CD4-positive, alpha-beta T cell treated with Interleukin-15 for 4 hours (primary cell): Measurements from ENCODE around the gene CELF6.
A peak's percentile ranks its signal among the peaks of the same experiment; 100 is the strongest.

Experiments used
- DNase-seq: peaks from one replicate; pipeline ENCODE4 v3.0.0-alpha.2; 2020; ENCODE audit warnings: low spot score

Gene CELF6

GRCh38 chr15:72271895-72272212 is 48.1 kb downstream of the CELF6 start:
- peak; percentile 3 for DNase-seq

GRCh38 chr15:72271221-72271620 is 48.7 kb downstream of the CELF6 start:
- no peak for DNase-seq

DNA sequence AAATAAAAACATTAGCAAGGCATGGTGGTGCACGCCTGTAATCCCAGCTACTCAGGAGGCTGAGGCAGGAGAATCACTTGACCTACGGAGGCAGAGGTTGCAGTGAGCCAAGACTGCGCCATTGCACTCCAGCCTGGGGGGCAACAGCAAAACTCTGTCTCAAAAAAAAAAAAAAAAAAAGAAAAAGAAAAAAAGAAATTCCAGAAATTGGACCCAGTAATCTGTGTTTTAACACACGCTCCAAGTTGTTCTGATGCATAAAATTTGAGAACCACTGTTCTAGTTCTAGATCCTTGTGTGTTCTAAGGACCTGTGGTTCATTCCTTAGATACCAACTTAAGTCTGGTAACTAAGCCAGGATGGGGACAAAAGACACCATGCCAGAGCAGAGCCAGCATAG is 50.2 kb downstream of the CELF6 start:
- DNase-seq = no peak

- no peak for DNase-seq
These were observed 54.9 kb downstream of the CELF6 start for GRCh38 chr15:72265031-72265430.

- no peak for DNase-seq
These were observed 67.2 kb downstream of the CELF6 start for GRCh38 chr15:72252663-72253299.

DNA sequence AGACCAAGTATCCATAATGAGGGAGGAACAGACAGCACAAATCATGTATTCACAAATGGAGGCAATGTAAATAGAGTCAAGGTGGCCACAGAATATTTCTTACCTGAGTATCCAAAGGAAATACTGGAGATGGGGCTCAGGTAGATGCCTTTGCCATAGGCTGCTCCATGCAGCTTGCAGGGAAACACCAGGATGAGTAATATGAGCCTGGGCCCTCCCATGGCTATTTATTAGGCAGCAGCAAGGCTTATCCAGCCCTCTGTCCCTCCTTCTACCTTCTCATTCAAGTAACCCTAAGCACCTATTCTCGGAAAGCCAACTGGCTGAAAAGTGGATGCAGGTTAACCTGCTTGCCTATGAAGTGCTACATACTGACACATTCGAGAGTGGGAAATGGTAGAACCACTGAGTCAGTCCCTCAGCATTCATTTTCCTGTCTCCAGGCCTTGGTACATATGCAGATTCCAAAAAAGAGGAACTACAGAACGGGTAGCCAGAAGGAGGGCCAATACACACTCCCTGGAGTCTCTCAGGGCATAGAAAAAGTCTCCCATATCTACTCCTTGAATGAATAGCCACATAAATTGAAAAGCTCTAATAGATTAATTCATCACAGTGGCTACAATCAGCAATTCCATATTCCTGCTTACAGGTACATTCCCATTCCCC is 70.7 kb downstream of the CELF6 start:
- DNase-seq = no peak

DNA sequence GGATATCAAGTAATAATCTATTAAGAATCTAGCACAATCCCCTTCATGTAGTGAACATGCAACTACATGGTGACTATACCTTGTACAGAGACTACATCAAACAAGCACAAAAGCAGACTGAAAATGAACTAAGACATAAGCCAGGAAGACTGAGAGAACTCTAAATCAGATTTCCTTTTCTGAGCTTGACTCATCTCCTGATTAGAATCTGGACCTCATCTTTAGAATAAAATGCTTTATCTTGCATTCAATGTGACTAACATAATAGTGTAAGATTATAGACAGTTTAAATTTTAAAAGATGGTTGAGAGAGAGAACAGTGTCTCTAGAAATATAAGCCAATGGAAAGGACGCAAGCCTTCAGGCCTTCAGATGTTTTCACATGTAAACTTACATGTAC is 71.4 kb downstream of the CELF6 start:
- no peak for DNase-seq

DNA sequence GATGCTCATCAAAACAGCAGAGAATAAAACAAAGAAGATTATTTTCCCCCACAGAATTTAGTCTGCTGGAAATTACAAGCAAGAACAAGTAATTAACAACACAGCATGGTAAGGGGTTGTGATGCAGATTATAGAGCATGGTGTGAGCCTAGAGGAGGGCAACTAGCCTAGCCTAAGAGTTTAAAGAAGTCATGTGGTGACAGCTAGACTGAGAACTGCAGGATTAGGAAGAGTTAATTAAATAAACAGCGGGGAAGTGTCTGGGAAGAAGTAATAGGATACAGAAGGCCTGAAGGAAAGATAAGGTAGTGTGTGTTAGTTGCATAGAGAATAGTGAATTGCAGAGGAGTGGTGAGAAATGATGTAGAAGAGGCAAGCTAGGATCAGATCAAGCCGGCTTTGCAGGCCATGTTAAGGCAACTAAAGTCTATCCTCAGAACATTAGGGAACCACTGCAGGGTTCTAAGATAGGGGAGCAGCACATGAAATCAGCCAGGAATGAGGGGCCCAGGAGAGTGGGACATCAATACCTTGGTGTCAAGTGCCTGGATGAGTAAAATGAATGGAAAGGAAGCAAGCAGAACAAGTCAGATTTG is 77.1 kb downstream of the CELF6 start:
- no peak for DNase-seq

- no peak for DNase-seq
These were observed 80.3 kb downstream of the CELF6 start for GRCh38 chr15:72239652-72240051.

DNA sequence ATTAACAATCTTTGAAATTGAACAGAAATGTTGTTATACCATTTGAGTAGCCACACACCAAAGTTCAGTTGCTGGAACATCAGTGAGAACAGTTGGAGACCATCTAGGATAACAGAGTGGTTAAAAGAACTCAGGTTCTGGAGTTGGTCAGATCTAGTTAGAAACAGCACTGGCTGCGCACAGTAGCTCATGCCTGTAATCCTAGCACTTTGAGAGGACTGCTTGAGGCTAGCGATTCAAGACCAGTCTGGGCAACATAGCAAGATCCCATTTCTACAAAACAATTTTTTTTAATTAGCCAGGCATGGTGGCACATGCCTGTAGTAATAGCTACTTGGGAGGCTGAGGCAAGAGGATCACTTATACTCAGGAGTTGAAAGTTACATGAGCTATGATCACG is 81.4 kb downstream of the CELF6 start:
- DNase-seq = no peak

DNA sequence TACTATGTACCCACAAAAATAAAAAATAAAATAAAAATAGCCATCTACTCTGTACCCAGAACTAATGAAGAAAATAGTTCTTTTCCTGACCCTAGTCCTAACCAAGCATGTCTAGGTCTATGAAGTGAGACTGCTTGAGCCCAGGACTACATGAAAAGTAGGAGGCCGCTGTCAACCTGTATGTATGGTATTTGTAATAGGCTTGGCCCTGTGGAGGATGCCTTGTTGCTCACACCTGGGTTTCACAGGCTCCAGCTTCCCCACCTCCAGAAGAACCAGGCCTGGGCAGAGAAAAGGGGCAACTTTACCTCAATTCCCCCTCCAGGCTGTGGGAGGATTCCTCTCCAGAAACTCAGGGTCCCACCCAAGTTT is 82.1 kb downstream of the CELF6 start:
- no peak for DNase-seq

GRCh38 chr15:72237029-72237852 is 82.7 kb downstream of the CELF6 start:
- peak; percentile 73 for DNase-seq

DNA sequence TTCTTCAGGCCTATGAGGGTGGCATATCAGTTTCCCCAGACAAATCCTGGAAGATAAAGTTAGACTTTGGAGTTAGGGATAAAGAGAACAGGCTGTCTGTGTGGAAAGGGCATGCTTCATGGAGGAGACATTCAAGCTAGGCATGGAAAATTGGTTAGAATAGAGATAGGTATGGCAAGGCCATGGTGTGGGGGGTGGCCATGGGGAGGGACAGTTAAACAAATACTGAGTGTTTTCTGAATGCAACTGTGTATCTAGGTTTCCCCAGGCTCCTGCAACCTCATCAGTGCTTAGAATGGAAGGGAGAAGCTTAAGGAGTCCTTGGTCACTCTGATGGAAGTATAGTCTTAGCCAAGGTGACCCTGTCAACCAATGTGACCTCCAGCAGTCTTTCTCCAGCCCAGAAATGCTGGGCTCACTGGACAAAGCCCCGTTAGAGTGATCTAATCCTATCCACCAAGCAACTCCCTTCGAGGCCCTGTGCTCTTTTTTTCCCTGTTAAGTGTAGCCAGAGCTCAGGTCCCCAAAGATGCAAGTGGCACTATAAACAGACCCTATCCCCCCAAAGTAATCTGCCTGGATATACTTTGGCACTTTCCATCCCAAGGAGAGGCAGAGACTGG is 83.5 kb downstream of the CELF6 start:
- DNase-seq = no peak

DNA sequence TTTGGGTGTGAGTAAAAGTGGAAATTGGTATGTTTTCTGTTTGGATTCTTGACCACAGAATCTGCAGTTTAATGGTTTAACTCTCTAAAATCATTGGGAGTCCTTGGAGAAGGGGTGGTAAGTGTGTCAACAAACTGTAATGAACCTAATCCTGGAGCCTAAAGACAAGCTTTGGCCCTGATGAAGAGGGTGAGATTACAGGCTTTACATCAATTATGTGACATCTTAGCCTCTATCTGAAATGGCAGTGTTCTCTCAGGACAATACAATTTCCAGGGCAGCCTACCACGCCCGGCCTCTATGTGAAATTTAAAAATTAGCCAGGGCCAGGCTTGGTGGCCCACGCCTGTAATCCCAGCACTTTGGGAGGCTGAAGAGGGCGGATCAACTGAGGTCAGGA is 84.7 kb downstream of the CELF6 start:
- DNase-seq = no peak
